Ishikawa (cell line): Measurements from ENCODE around the gene CROCC.

Experiments
- CEBPB ChIP-seq: IDR thresholded peaks from 2 replicates; pipeline ENCODE4 v1.6.1; 2012
- CREB1 ChIP-seq: IDR thresholded peaks from 2 replicates; pipeline ENCODE4 v1.6.1; 2012; ENCODE audit warnings: low read depth
- EGR1 ChIP-seq: IDR thresholded peaks from 2 replicates; pipeline ENCODE4 v1.6.1; 2012
- EP300 ChIP-seq: IDR thresholded peaks from 2 replicates; pipeline ENCODE4 v1.6.1; 2012; ENCODE audit warnings: borderline replicate concordance
- FOXM1 ChIP-seq: IDR thresholded peaks from 2 replicates; pipeline ENCODE4 v1.6.1; 2012; ENCODE audit warnings: low read depth, borderline replicate concordance
- MAX ChIP-seq: IDR thresholded peaks from 2 replicates; pipeline ENCODE4 v1.6.1; 2012
- NFIC ChIP-seq: IDR thresholded peaks from 2 replicates; pipeline ENCODE4 v1.6.1; 2012
- RAD21 ChIP-seq: IDR thresholded peaks from 2 replicates; pipeline ENCODE4 v1.6.1; 2012; ENCODE audit warnings: low read depth
- TAF1 ChIP-seq: IDR thresholded peaks from 2 replicates; pipeline ENCODE4 v1.6.1; 2012; ENCODE audit warnings: low read depth, mild to moderate bottlenecking
- TCF12 ChIP-seq: IDR thresholded peaks from 2 replicates; pipeline ENCODE4 v1.6.1; 2012; ENCODE audit warnings: low read depth
- TEAD4 ChIP-seq: IDR thresholded peaks from 2 replicates; pipeline ENCODE4 v1.6.1; 2012
- YY1 ChIP-seq: IDR thresholded peaks from 2 replicates; pipeline ENCODE4 v1.6.1; 2012; ENCODE audit warnings: low read depth
- ZBTB7A ChIP-seq: IDR thresholded peaks from 2 replicates; pipeline ENCODE4 v1.6.1; 2012; ENCODE audit warnings: low read depth
- TF ChIP-seq, protein P1 (sequence below): IDR thresholded peaks from 2 replicates; pipeline ENCODE4 v1.6.1; 2012; ENCODE audit warnings: low read depth, mild to moderate bottlenecking
- TF ChIP-seq, protein P2 (sequence below): IDR thresholded peaks from 2 replicates; pipeline ENCODE4 v1.6.1; 2012

The CROCC gene

DNA sequence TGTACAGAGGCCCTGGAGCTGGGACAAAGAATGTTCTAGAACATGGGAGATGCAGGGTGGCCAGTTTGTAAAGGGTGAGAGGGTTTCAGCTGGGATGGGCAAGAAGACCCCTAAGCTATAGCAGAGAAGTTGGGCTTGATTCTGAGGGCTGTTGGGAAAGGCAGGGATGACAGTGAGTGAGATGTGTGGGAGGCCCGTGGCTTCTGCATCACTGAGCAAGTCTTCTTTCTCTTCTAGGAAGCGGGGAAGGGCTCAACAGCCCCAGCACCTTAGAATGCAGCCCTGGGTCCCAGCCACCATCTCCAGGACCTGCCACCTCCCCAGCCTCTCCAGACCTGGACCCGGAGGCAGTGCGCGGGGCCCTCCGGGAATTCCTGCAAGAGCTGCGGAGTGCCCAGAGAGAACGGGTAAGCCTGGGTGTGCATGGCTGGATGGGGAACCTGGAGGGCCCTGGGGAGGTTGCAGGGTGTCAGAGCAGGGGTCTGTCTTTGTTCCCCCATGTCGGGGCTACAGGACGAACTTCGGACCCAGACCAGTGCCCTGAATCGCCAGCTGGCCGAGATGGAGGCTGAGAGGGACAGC is 43.8 kb downstream of the CROCC start:
- TF ChIP-seq MAX, result no peak
- no peak for TF ChIP-seq CEBPB
- TF ChIP-seq RAD21, result no peak
- TF ChIP-seq TAF1, result no peak
- TF ChIP-seq YY1, result no peak
- TF ChIP-seq CREB1, result no peak
- no peak for TF ChIP-seq EP300
- TF ChIP-seq ZBTB7A, result no peak
- TF ChIP-seq, protein P1, sequence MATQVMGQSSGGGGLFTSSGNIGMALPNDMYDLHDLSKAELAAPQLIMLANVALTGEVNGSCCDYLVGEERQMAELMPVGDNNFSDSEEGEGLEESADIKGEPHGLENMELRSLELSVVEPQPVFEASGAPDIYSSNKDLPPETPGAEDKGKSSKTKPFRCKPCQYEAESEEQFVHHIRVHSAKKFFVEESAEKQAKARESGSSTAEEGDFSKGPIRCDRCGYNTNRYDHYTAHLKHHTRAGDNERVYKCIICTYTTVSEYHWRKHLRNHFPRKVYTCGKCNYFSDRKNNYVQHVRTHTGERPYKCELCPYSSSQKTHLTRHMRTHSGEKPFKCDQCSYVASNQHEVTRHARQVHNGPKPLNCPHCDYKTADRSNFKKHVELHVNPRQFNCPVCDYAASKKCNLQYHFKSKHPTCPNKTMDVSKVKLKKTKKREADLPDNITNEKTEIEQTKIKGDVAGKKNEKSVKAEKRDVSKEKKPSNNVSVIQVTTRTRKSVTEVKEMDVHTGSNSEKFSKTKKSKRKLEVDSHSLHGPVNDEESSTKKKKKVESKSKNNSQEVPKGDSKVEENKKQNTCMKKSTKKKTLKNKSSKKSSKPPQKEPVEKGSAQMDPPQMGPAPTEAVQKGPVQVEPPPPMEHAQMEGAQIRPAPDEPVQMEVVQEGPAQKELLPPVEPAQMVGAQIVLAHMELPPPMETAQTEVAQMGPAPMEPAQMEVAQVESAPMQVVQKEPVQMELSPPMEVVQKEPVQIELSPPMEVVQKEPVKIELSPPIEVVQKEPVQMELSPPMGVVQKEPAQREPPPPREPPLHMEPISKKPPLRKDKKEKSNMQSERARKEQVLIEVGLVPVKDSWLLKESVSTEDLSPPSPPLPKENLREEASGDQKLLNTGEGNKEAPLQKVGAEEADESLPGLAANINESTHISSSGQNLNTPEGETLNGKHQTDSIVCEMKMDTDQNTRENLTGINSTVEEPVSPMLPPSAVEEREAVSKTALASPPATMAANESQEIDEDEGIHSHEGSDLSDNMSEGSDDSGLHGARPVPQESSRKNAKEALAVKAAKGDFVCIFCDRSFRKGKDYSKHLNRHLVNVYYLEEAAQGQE, result no peak
- TF ChIP-seq, protein P2, sequence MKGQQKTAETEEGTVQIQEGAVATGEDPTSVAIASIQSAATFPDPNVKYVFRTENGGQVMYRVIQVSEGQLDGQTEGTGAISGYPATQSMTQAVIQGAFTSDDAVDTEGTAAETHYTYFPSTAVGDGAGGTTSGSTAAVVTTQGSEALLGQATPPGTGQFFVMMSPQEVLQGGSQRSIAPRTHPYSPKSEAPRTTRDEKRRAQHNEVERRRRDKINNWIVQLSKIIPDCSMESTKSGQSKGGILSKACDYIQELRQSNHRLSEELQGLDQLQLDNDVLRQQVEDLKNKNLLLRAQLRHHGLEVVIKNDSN, result no peak
- TF ChIP-seq TEAD4, result no peak
- no peak for TF ChIP-seq EGR1

- no peak for TF ChIP-seq CREB1
- TF ChIP-seq RAD21, result no peak
- no peak for TF ChIP-seq ZBTB7A
- TF ChIP-seq NFIC, result no peak
- no peak for TF ChIP-seq EP300
- no peak for TF ChIP-seq MAX
- TF ChIP-seq TAF1, result no peak
- no peak for TF ChIP-seq TCF12
- TF ChIP-seq TEAD4, result no peak
- TF ChIP-seq FOXM1, result no peak
- TF ChIP-seq, protein P1, result no peak
- no peak for TF ChIP-seq CEBPB
- TF ChIP-seq EGR1, result no peak
- TF ChIP-seq, protein P2, result no peak
- no peak for TF ChIP-seq YY1
Measured at GRCh38 chr1:16966282-16966681, 44.6 kb downstream of the CROCC start.

DNA sequence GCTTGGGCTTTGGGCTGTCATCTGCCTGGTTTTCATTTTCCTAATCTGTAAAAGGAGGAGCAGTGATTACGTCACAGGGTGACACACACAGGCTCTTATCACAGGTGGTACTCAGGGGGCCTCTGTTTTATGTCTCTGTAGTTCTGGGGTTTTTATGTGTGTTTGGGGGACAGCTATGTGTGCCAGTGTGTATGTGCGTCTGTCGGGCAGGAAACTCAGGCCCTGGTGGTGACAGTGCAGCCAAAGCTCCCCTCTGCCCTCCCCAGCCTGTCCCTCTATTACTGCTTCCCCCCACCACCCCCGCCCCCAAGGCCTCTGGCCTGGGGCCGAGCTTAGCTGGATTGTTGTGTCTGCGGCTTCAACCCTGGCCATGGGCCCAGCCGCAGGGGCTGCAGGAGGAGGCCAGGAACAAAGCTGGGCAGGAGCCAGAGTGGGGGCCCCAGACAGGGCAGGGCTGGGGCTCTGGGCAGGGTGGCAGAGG is 45.4 kb downstream of the CROCC start:
- TF ChIP-seq EP300 (no peak; the same call in 1 of the 2 replicates), EGR1 (no peak), NFIC (peak; percentile 89), TEAD4 (no peak), TCF12 (peak; percentile 47; the same call in 1 of the 2 replicates), MAX (no peak), FOXM1 (no peak), RAD21 (no peak), TAF1 (no peak), YY1 (no peak), CREB1 (no peak), CEBPB (no peak), ZBTB7A (peak; percentile 66; the same call in 1 of the 2 replicates)
- TF ChIP-seq, protein P1, result no peak
- TF ChIP-seq, protein P2, result no peak
